HG03521 (cell line): Measurements from ENCODE around the gene TAC3.
"Not testable (repeated sequence)": the region's sequence is repeated elsewhere in the genome, so short reads cannot be mapped to it uniquely, and the experiment has no call there.

Source experiments
- ATAC-seq: cut with Tn5 transposase; IDR thresholded peaks from one replicate; pipeline ENCODE4 v1.9.1; 2021; ENCODE audit warnings: mild to moderate bottlenecking, moderate library complexity; ENCODE audit not compliant: unreplicated experiment

Gene TAC3

DNA sequence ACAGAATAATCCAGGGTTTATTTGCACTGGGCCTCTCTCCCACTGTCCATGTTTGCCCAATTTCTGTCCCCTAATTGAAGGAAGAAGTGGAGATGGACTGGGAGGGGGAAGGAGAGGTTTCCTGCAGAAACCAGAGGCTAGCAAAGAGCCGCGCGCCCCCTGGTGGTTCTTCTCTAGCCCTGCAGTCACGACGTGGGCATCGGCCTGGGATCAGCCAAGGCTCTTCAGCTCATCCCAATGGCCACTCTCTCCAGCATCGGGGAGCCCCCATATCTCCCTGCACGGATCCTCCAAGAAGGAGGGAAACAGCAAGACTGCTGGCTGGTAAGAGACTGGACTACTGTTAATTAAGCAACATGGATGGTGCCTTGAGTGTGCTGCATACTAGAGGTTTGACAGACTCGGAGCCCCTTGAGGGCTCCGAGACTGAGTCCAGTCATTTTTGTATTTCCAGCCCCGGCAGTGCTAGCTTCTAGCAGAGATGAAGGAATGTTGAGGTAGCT lies 28.7 kb downstream of the TAC3 start:
- no peak for ATAC-seq

DNA sequence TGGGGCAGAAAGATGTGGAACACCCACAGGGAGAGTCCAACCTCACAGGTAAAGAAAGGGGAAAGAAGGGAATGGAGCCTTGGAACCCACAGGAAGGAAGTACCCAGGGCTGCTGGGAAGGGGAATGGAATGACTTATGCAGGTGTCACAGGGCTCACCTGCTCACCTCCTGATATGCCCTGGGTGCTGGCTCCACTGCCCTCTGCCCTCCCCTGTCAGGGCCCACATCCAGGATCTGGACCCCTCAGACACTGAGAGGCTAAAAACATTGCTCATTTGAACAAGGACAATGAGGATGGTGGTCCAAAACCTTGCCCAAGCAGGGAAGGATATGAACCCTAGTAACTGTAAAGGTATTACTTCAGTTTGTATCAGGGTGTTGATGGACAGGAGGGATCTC lies 29.3 kb downstream of the TAC3 start:
- no peak for ATAC-seq

DNA sequence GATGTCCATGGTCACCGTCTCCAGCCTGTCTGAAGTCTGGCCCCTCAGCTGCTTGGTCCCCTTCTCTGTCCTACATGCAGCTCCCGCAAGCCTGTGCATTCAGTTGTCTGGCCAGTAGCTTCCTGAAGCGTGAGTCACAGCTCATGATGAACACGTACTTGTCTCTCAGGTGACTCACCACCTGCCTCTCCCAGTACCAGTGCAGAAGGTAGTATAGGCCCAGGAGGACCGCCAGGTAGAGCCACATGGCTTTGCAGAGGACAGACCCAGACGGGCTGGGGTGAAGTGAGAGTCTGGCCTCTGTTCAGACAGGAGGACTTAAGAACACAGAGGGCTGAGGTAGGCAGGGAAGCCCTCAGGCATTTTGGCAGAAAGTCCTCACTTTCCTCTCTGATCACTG lies 30.6 kb downstream of the TAC3 start:
- ATAC-seq, result not testable (repeated sequence)

DNA sequence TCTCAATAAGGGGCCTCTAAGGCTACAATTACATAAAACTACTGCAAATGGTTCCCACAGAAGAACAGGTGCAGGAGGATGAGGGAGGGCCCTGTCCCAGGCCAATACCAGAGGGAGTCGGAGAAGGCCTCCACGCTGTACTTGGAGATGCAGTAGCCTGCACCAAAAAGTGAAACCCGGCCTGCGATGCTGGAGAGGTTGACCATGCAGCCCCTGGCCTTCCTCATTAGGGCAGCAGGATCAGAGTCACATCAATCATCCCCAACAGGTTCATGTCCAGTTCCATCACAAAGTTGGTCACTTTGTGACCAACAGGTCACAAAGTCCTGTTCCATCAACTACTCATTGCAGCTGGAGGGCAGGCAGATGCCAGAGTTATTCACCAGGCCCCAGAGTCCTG lies 32.9 kb downstream of the TAC3 start:
- ATAC-seq, result no peak

DNA sequence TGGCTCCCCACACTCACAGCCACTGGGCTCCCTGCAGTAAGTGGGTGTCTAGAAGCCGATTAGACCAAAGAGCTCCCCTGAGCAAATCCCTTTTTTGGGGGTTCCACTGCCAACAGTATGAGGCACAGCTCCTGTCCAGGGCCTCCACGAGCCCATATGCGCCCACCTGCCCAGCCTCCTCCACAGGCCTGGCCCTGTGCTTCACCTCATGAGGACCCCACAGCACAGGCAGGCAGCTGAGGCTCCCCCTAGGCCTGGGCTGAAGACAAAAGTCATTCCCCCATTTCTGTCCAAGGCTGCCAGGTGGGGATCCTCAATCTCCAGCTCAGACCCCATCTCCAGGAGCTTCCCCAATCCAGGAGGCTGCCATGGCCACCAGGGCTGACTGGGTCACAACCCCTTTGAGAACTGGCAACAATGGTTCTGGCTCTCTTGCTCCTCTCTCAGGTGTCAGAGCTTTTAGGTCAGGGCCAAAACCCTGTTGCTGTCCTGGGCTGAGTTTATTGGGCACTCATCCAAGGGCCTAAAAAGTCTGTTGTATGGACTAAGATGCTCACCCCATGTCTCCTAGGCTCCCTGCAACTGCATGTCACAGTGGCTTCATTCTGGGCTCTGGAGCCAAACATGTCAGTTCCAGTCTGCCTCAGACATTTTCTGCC lies 33.6 kb downstream of the TAC3 start:
- not testable (repeated sequence) for ATAC-seq

DNA sequence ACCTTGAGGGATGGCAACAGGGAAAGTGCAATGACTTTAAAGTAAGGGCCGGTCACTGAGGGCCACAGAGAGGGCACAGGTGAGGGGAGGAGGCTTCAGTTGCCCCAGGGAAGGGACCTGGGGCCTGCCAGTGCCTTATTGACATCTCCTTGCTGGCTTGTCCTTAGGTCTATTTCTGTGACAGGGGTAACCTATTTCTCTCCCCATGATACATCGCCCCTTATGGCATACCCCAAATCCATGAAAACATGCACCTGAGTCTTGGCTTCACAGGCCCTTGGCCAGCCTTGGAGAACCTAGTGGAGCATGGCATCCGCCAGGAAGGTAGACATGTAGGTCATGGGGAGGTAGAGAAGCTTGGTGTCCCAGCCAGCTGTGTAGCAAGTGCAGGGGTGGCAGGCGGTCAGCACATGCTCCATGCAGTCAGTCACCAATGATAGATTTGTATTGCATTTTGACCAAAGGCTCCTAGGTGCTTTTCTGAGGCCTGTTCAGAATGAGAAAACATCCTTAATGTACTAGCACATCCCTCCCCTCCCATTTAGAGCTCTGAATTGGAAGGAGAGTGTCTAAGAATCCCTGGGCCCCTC lies 35.3 kb downstream of the TAC3 start:
- ATAC-seq, result no peak

DNA sequence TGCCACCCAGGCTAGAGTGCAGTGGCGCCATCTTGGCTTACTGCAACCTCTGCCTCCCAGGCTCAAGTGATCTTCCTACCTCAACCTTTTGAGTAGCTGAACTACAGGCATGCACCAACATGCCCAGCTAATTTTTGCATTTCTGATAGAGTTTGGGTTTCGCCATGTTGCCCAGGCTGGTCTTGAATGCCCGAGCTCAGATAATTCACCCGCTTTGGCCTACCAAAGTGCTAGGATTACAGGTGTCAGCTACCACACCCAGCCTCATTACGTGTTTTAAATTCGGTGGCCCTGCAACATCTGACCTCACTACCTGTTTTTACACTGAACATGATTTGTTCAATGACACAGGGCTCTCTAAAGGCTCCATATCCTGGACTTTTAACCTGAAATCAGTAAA lies 36.1 kb downstream of the TAC3 start:
- ATAC-seq, result no peak

DNA sequence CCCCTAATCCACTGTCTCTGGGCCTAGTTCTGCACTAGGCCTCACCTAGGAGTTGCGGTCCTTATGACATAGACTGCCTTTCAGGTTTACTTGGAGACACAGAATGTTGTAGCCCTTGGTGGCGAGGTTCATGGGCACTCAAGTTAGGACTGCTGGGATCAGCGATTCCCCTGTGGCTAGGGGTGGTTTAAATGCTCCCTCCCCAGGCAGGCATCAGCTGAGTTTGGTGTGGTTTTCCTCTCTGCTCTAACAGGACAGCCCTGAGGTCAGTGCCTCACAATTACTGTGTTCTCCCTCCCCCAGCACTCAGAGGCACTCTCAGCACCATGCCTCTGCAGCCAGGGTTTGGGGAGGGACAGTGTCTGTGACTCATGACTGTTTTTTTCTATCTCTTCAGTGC lies 36.7 kb downstream of the TAC3 start:
- ATAC-seq, result no peak

DNA sequence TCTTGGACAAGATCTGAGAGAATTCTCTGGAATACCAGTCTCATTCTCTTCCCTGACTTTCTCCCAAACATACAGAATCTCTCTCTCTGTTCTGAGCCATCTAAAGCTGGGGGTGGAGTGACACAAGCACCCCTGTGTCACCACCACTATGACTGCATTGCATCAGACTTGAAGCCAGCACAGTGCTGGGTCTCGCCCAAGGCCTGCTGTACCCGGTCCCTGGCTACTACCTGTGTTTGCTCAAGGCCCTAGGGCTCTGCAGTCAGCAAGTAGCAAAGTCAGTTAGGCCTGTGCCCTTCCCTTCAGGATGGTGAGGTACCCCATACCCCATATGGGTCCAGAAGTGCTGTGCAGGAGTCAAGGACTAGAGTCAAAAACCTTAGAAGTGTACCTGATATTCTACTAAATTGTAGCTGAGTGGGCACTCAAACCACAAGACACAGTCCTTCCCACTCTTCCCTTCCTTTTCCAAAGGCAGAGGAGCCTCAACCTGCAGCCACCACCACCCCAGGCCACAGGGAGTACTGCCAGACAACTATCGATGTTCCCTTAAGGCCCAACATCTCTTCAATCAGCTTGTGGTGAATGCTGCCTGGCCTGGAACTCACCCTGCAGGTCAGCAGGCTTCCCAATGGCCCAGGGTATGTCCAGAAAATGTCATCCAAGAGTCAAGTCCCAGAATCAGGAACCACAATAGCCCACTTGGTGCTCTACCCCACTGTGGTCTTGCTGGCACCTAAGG lies 37.8 kb downstream of the TAC3 start:
- ATAC-seq, result no peak

DNA sequence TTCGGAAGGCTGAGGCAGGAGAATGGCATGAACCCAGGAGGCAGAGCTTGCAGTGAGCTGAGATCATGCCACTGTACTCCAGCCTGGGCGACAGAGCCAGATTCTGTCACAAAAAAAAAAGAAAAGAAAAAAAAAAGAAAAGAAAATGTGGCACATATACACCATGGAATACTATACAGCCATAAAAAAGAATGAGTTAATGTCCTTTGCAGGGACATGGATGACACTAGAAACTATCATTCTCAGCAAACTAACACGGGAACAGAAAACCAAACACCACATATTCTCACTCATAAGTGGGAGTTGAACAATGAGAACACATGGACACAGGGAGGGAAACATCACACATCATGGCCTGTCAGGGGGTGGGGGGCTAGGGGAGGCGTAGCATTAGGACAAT lies 39.0 kb downstream of the TAC3 start:
- ATAC-seq, result not testable (repeated sequence)

DNA sequence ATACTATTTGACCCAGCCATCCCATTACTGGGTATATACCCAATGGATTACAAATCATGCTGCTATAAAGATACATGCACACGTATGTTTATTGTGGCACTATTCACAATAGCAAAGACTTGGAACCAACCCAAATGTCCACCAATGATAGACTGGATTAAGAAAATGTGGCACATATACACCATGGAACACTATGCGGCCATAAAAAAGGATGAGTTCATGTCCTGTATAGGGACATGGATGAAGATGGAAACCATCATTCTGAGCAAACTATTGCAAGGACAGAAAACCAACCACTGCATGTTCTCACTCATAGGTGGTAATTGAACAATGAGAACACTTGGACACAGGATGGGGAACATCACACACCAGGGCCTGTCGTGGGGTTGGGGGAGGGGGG lies 42.1 kb downstream of the TAC3 start:
- not testable (repeated sequence) for ATAC-seq

DNA sequence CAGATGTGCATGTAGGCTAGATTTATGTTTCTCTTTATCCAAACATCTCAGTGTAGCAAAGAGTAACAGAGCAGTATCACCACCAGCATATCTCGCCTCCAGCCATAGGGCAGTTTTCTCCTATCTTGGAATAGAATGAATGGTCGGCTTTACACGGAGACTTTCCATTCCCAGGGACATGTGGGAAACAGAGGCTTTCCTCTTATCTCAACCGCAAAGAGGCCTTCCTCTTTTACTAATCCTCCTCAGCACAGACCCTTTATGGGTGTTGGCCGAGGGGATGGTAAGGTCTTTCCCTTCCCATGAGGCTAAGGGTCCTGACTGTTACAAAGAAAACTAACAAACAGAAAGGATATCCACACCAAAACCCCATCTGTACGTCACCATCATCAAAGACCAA lies 47.4 kb downstream of the TAC3 start:
- not testable (repeated sequence) for ATAC-seq

DNA sequence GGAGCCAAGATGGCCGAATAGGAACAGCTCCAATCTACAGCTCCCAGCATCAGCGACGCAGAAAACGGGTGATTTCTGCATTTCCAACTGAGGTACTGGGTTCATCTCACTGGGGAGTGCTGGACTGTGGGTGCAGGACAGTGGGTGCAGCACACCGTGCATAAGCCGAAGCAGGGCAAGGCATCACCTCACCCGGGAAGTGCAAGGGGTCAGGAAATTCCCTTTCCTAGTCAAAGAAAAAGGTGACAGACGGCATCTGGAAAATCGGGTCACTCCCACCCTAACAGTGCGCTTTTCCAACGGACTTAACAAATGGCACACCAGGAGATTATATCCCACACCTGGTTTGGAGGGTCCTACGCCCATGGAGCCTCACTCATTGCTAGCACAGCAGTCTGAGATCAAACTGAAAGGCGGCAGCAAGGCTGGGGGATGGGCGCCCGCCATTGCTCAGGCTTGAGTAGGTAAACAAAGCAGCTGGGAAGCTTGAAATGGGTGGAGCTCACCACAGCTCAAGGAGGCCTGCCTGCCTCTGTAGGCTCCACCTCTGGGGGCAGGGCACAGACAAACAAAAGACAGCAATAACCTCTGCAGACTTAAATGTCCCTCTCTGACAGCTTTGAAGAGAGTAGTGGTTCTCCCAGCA lies 50.2 kb downstream of the TAC3 start:
- ATAC-seq, result not testable (repeated sequence)

DNA sequence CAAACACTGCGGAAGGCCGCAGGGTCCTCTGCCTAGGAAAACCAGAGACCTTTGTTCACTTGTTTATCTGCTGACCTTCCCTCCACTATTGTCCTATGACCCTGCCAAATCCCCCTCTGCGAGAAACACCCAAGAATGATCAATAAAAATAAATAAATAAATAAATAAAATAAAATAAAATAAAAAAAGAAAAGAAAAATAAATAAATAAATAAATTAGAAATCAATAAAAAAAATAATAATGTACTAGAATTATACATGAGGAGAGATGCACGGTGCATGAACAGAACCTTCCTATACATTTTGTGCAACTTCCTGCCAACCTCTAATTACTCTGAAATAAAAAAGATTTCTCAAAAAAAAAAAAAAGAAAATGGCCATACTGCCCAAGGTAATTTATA lies 51.2 kb downstream of the TAC3 start:
- not testable (repeated sequence) for ATAC-seq

DNA sequence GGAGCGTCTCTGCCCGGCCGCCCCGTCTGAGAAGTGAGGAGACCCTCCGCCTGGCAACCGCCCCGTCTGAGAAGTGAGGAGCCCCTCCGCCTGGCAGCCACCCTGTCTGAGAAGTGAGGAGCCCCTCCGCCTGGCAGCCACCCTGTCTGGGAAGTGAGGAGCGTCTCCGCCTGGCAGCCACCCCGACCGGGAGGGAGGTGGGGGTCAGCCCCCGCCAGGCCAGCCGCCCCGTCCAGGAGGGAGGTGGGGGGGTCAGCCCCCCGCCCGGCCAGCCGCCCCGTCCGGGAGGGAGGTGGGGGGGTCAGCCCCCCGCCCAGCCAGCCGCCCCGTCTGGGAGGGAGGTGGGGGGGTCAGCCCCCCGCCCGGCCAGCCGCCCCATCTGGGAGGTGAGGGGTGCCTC lies 52.8 kb downstream of the TAC3 start:
- not testable (repeated sequence) for ATAC-seq

DNA sequence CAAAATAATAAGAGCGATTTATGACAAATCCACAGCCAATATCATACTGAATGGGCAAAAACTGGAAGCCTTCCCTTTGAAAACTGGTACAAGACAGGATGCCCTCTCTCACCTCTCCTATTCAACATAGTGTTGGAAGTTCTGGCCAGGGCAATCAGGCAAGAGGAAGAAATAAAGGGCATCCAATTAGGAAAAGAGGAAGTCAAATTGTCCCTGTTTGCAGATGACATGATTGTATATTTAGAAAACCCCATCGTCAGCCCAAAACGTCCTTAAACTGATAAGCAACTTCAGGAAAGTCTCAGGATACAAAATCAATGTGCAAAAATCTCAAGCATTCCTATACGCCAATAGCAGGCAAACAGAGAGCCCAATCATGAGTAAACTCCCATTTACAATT lies 54.1 kb downstream of the TAC3 start:
- not testable (repeated sequence) for ATAC-seq
